B cell (primary cell): ENCODE data around the gene HYAL2. TPM values are rescaled to one million over a fixed set of nuclear protein-coding genes. Genes with fewer than 3 reads are reported as not detected.

Experiments
- ATAC-seq: fragments of 200-7000 bp; cut with Tn5 transposase; one replicate; pipeline ENCODE4 v1.10.0; 2021; ENCODE audit warnings: low read depth, mild to moderate bottlenecking, moderate number of reproducible peaks, moderate library complexity
- CTCF ChIA-PET: fragments of 350-600 bp; sonication (Branson Sonifier 250); formaldehyde crosslinking; loops from one replicate; lab custom pipeline; 2021; ENCODE audit warnings: antibody characterized with exemption, inconsistent platforms; lab: Charles Lee
- POLR2A ChIA-PET: fragments of 350-600 bp; sonication (Branson Sonifier 250); formaldehyde crosslinking; loops from one replicate; lab custom pipeline; 2021; ENCODE audit warnings: antibody characterized with exemption; lab: Charles Lee
- DNase-seq: peaks from one replicate; pipeline ENCODE4 v3.0.0; 2013
- H2AFZ ChIP-seq: 2 replicates; pipeline ENCODE4 v1.6.1; 2012; ENCODE audit warnings: mild to moderate bottlenecking, low read depth, low read length; ENCODE audit not compliant: insufficient read depth, poor library complexity, severe bottlenecking
- H3K27ac ChIP-seq, 2 donors: 1 replicate in 1 of 2; 2 replicates in 1 of 2; pipeline ENCODE4 v1.5.1; 2012 to 2013; ENCODE audit warnings: low read length in 2 of 2, mild to moderate bottlenecking in 2 of 2, moderate library complexity in 1 of 2
- H3K27me3 ChIP-seq, 4 experiments: fragments of 200-600 bp in 1 of 4; sonication (generic) in 1 of 4; replicated peaks in 1 of 4; 1 replicate in 2 of 4; 2 replicates in 2 of 4; pipeline versions ENCODE4 v1.6.1 to v1.7.0; 2013 to 2016; ENCODE audit warnings: low read length in 3 of 4, mild to moderate bottlenecking in 2 of 4, mixed read lengths in 1 of 4, moderate library complexity in 1 of 4; ENCODE audit not compliant: insufficient read depth in 4 of 4, control insufficient read depth in 3 of 4; ENCODE audit errors: control extremely low read depth in 1 of 4
- H3K36me3 ChIP-seq, 2 experiments: replicated peaks in 1 of 2; 1 replicate in 1 of 2; 2 replicates in 1 of 2; pipeline versions ENCODE4 v1.6.1 to v1.7.1; 2013; ENCODE audit warnings: low read length in 1 of 2; ENCODE audit not compliant: insufficient read depth in 2 of 2, control insufficient read depth in 1 of 2; ENCODE audit errors: control extremely low read depth in 1 of 2, extremely low read depth in 1 of 2
- H3K4me1 ChIP-seq, 2 donors: fragments of 200-600 bp in 1 of 2; sonication (generic) in 1 of 2; 1 replicate in 1 of 2; 2 replicates in 1 of 2; pipeline versions ENCODE4 v1.5.1 to v1.6.1; 2013 to 2017; ENCODE audit warnings: low read length in 2 of 2; ENCODE audit not compliant: control insufficient read depth in 2 of 2, insufficient read depth in 2 of 2
- H3K4me2 ChIP-seq: replicated peaks from 2 replicates; pipeline ENCODE3; 2012; ENCODE audit warnings: mild to moderate bottlenecking, low read depth, low read length; ENCODE audit not compliant: poor library complexity, severe bottlenecking
- H3K4me3 ChIP-seq, 5 experiments: fragments of 200-600 bp in 1 of 5; sonication (generic) in 1 of 5; 1 replicate in 3 of 5; 2 replicates in 2 of 5; pipeline versions ENCODE4 v1.5.1 to v1.7.0; 2011 to 2016; ENCODE audit warnings: low read length in 4 of 5, mild to moderate bottlenecking in 4 of 5, low read depth in 2 of 5, control low read depth in 1 of 5, moderate library complexity in 1 of 5; ENCODE audit not compliant: insufficient read depth in 1 of 5; ENCODE audit errors: control extremely low read depth in 1 of 5, extremely low read depth in 1 of 5
- H3K79me2 ChIP-seq: fragments of 200-600 bp; sonication (generic); one replicate; pipeline ENCODE4 v1.6.0; 2016; ENCODE audit warnings: low read length; ENCODE audit not compliant: control insufficient read depth, insufficient read depth
- H3K9ac ChIP-seq: fragments of 200-600 bp; sonication (generic); 2 replicates; pipeline ENCODE4 v1.6.1; 2017; ENCODE audit warnings: mild to moderate bottlenecking, low read length, moderate library complexity
- H3K9me3 ChIP-seq, 3 donors: one replicate each; pipeline versions ENCODE4 v1.6.1 to v1.7.1; 2013; ENCODE audit warnings: low read length in 2 of 3; ENCODE audit not compliant: control insufficient read depth in 2 of 3, insufficient read depth in 1 of 3; ENCODE audit errors: control extremely low read depth in 1 of 3
- H4K20me1 ChIP-seq: 2 replicates; pipeline ENCODE4 v1.6.0; 2012; ENCODE audit warnings: mild to moderate bottlenecking, low read length; ENCODE audit not compliant: insufficient read depth, control insufficient read depth, poor library complexity, severe bottlenecking
- H3K27ac Mint-ChIP-seq: one replicate; pipeline ENCODE4 v1.8.0; 2021; ENCODE audit warnings: mixed read lengths
- H3K27me3 Mint-ChIP-seq: one replicate; pipeline ENCODE4 v1.8.0; 2021; ENCODE audit warnings: mixed read lengths
- H3K4me1 Mint-ChIP-seq: one replicate; pipeline ENCODE4 v1.8.0; 2021; ENCODE audit warnings: mixed read lengths
- H3K4me3 Mint-ChIP-seq: one replicate; pipeline ENCODE4 v1.8.0; 2021; ENCODE audit warnings: mixed read lengths
- H3K9me3 Mint-ChIP-seq: one replicate; pipeline ENCODE4 v1.8.0; 2022; ENCODE audit warnings: mixed read lengths; ENCODE audit not compliant: insufficient read depth
- EZH2 ChIP-seq: IDR thresholded peaks from 2 replicates; pipeline ENCODE4 v1.6.1; 2012; ENCODE audit warnings: borderline replicate concordance, low read depth, mild to moderate bottlenecking, moderate library complexity, low read length; ENCODE audit not compliant: insufficient read depth, poor library complexity, severe bottlenecking
- WGBS: methylation state at CpG from one replicate; pipeline ENCODE4 v1.1.5; 2013; ENCODE audit warnings: missing lambda C conversion rate; ENCODE audit not compliant: insufficient coverage; 5-methylcytosine and 5-hydroxymethylcytosine counted together
- intact Hi-C: fragments of 100-400 bp; cut with micrococcal nuclease; formaldehyde crosslinking; loops from one replicate; pipeline ENCODE4 v1.10.0; 2022
- polyA plus RNA-seq: library from polyadenylated mRNA; depleted of rRNA; stranded (reverse); fragments of >200 nt; gene quantifications from 2 replicates; pipeline ENCODE4 v1.2.3, GENCODE V29; 2012
- total RNA-seq, 2 donors: library from RNA; stranded (reverse); fragments of 120-200 nt in 1 of 2; gene quantifications; 1 replicate in 1 of 2; 2 replicates in 1 of 2; pipeline versions ENCODE4 v1.2.3 to v1.2.4, GENCODE V29; 2013 to 2022
- TF ChIP-seq, protein P1 (sequence below): fragments of 200-600 bp; IDR thresholded peaks from one replicate; pipeline ENCODE4 v1.8.0; 2022; ENCODE audit warnings: antibody characterized with exemption, mild to moderate bottlenecking

HYAL2 gene
- total and polyA plus RNA-seq, 2 donors (not counting 1 experiment from before 2014, with no cell fraction given), result 4.2 to 5.1 TPM

DNA sequence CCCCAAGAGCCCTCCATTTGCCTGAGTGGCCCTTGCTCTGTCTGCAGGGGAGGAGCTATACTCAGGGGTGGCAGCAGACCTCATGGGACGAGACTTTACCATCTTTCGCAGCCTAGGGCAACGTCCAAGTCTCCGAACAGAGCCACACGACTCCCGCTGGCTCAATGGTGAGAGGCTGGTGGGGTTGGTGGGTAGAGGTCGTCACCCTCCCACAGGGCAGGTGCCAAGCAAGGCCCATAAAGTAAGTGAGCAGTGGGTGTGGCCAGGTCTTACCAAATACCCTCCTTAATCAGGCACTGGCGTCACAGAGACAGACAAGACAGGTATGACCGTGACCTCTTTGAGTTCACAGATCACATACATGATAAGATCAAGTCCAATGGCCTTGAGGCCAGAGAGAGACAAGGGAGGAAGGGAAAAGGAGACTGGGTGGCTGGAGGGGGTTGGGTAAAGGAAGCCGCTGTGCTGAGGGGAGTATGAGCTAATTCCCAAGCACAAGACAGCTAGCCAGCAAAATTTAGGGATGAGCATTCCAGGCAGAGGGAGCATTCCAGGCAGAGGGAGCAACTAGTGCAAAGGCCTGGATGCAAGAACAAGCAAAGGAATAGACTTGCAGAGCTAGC lies 51.1 kb downstream of the HYAL2 start:
- Mint-ChIP-seq H3K27ac (no peak overlapping the region), H3K9me3 (no peaks in the 10 kb centered on the region), H3K27me3 (peaks cover 34% of the 10 kb centered on the region), H3K4me3 (no peak overlapping the region), H3K4me1 (peaks cover 26% of the 10 kb centered on the region)
- POLR2A ChIA-PET, result interaction anchor here (0.5 kb wide), 1 partner anchor 20 kb away, joined by 7 read pairs; no protein-coding TSS in a partner anchor
- Histone ChIP-seq H3K27ac (no peak overlapping the region), H3K9ac (no peak overlapping the region), H3K4me2 (no peak overlapping the region), H4K20me1 (peaks cover 10% of the 10 kb centered on the region), H3K36me3 (no peaks in the 10 kb centered on the region), H3K4me3 (no peak overlapping the region), H2AFZ (no peak overlapping the region), H3K27me3 (peaks cover 0 to 53% (median 23%) of the 10 kb centered on the region in 4 experiments), H3K9me3 (peaks cover 0 to 2% (median 0%) of the 10 kb centered on the region in 3 donors), H3K79me2 (no peaks in the 10 kb centered on the region), H3K4me1 (peaks cover 33 to 39% of the 10 kb centered on the region in 2 donors)
- 92% methylated on average over 8 of the region's 10 CpGs for WGBS
- intact Hi-C loops, result no loop called here
- ATAC-seq (no peak), DNase-seq (no peak)
- TF ChIP-seq EZH2, result no peak
- TF ChIP-seq, protein P1, sequence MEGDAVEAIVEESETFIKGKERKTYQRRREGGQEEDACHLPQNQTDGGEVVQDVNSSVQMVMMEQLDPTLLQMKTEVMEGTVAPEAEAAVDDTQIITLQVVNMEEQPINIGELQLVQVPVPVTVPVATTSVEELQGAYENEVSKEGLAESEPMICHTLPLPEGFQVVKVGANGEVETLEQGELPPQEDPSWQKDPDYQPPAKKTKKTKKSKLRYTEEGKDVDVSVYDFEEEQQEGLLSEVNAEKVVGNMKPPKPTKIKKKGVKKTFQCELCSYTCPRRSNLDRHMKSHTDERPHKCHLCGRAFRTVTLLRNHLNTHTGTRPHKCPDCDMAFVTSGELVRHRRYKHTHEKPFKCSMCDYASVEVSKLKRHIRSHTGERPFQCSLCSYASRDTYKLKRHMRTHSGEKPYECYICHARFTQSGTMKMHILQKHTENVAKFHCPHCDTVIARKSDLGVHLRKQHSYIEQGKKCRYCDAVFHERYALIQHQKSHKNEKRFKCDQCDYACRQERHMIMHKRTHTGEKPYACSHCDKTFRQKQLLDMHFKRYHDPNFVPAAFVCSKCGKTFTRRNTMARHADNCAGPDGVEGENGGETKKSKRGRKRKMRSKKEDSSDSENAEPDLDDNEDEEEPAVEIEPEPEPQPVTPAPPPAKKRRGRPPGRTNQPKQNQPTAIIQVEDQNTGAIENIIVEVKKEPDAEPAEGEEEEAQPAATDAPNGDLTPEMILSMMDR, result no peak
- CTCF ChIA-PET, result interaction anchor here (0.6 to 5.5 kb wide), 14 partner anchors 8 to 152 kb away, joined by 3 to 46 read pairs (median 4); partner anchors contain the start of gene GNAT1

DNA sequence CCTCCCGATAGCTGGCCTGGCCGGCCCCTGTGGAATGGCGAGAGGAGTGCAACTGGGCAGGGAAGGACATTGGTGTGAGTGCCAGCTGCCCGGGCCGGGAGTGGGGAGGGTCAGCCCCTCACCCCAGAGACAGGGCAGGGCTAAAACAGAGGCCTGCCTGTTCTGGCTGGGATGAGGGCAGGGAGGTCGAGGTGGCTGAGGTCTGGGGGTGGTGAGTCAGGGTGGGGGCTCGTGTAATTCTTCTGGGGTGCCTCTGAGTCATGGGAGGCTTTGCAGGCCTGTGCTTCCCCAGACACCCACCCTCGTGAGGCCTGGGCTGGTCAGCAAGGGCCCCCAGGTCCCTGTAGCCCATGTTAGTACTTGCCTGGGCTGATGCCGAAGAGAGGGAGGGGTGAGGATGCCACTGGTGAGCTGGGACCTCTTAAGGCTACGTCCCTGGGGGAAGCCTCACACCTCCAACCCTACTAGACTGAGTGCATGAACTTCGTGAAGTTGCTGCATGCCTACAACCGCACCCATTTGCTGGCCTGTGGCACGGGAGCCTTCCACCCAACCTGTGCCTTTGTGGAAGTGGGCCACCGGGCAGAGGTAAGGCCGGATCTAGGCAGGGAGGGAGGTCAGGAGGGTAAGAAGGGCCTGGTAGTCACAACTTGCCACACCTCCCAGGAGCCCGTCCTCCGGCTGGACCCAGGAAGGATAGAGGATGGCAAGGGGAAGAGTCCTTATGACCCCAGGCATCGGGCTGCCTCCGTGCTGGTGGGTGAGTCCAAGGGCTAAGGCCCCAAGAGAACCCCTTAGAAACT lies 51.9 kb downstream of the HYAL2 start:
- H3K4me1 ChIP-seq, result peaks cover 25 to 31% of the 10 kb centered on the region in 2 donors
- Mint-ChIP-seq H3K9me3 (no peaks in the 10 kb centered on the region), H3K27me3 (peaks cover 34% of the 10 kb centered on the region), H3K27ac (no peak overlapping the region), H3K4me3 (no peak overlapping the region), H3K4me1 (peaks cover 22% of the 10 kb centered on the region)
- intact Hi-C loops, result no loop called here
- no peak overlapping the region for H3K27ac ChIP-seq
- ChIA-PET POLR2A (no interaction called here), CTCF (interaction anchor here (0.6 to 5.5 kb wide), 8 partner anchors 9 to 151 kb away, joined by 3 to 46 read pairs (median 4); partner anchors contain the start of gene GNAT1)
- no peaks in the 10 kb centered on the region for H3K36me3 ChIP-seq
- peaks cover 10% of the 10 kb centered on the region for H4K20me1 ChIP-seq
- no peak for TF ChIP-seq EZH2
- TF ChIP-seq, protein P1, result no peak
- no peaks in the 10 kb centered on the region for H3K9me3 ChIP-seq
- no peak overlapping the region for H3K4me3 ChIP-seq
- H3K9ac ChIP-seq, result no peak overlapping the region
- ATAC-seq (no peak), DNase-seq (no peak)
- 89% methylated on average over 10 of the region's 19 CpGs for WGBS
- H2AFZ ChIP-seq, result no peak overlapping the region
- H3K27me3 ChIP-seq, result peaks cover 0 to 53% (median 20%) of the 10 kb centered on the region in 4 experiments
- no peak overlapping the region for H3K4me2 ChIP-seq
- no peaks in the 10 kb centered on the region for H3K79me2 ChIP-seq
